ENCODE results near the gene NRXN3. TPM values are rescaled to one million over a fixed set of nuclear protein-coding genes. Genes with fewer than 3 reads are reported as not detected.

The NRXN3 gene
- total RNA-seq, 1 donor from 2014 or later: 5.9 TPM

- no peak overlapping the region for H3K4me2 ChIP-seq
- no peaks in the 10 kb centered on the region for H3K36me3 ChIP-seq
- no peaks in the 10 kb centered on the region for H3K9me3 Mint-ChIP-seq
- H3K27ac Mint-ChIP-seq: no peak overlapping the region
- DNase-seq (ENCODE audit: low spot score): no peak
- H3K27me3 Mint-ChIP-seq (ENCODE audit: insufficient read depth, low read depth): peaks cover 3% of the 10 kb centered on the region
- no peaks in the 10 kb centered on the region for H3K36me3 Mint-ChIP-seq
- H3K4me1 Mint-ChIP-seq: no peaks in the 10 kb centered on the region
- TF ChIP-seq, protein P1, sequence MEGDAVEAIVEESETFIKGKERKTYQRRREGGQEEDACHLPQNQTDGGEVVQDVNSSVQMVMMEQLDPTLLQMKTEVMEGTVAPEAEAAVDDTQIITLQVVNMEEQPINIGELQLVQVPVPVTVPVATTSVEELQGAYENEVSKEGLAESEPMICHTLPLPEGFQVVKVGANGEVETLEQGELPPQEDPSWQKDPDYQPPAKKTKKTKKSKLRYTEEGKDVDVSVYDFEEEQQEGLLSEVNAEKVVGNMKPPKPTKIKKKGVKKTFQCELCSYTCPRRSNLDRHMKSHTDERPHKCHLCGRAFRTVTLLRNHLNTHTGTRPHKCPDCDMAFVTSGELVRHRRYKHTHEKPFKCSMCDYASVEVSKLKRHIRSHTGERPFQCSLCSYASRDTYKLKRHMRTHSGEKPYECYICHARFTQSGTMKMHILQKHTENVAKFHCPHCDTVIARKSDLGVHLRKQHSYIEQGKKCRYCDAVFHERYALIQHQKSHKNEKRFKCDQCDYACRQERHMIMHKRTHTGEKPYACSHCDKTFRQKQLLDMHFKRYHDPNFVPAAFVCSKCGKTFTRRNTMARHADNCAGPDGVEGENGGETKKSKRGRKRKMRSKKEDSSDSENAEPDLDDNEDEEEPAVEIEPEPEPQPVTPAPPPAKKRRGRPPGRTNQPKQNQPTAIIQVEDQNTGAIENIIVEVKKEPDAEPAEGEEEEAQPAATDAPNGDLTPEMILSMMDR (IDR thresholded peaks at IDR 0.05): no peak
- TF ChIP-seq EZH2 (IDR thresholded peaks at IDR 0.05): no peak
- no peak for TF ChIP-seq EZH2phosphoT487 (IDR thresholded peaks at IDR 0.05)
- no peak overlapping the region for H2AFZ ChIP-seq (replicated peaks)
- no peaks in the 10 kb centered on the region for H3K9me3 ChIP-seq (ENCODE audit: low read depth)
- H4K20me1 ChIP-seq (ENCODE audit: low read depth): no peaks in the 10 kb centered on the region
- no peak overlapping the region for H3K4me3 Mint-ChIP-seq
- H3K27ac ChIP-seq: no peak overlapping the region
- H3K4me1 ChIP-seq: no peaks in the 10 kb centered on the region
- H3F3A ChIP-seq (ENCODE audit: low read depth): no peaks in the 10 kb centered on the region
- H3K27me3 ChIP-seq: no peaks in the 10 kb centered on the region
- H3K4me3 ChIP-seq: no peak overlapping the region
- no peaks in the 10 kb centered on the region for H3K79me2 ChIP-seq (ENCODE audit: low read depth)
- H3K9ac ChIP-seq: no peak overlapping the region
These were observed 653.3 kb downstream of the NRXN3 start for GRCh38 chr14:78823516-78823915.

GRCh38 chr14:78829274-78829673 is 659.1 kb downstream of the NRXN3 start:
- no peak for DNase-seq (ENCODE audit: low spot score)
- H2AFZ ChIP-seq (replicated peaks): no peak overlapping the region
- no peak overlapping the region for H3K9ac ChIP-seq
- H3F3A ChIP-seq (ENCODE audit: low read depth): no peaks in the 10 kb centered on the region
- no peaks in the 10 kb centered on the region for H4K20me1 ChIP-seq (ENCODE audit: low read depth)
- H3K4me3 Mint-ChIP-seq: no peak overlapping the region
- H3K36me3 ChIP-seq: no peaks in the 10 kb centered on the region
- TF ChIP-seq EZH2phosphoT487 (IDR thresholded peaks at IDR 0.05) (no peak), EZH2 (IDR thresholded peaks at IDR 0.05) (no peak)
- TF ChIP-seq, protein P1 (IDR thresholded peaks at IDR 0.05): no peak
- no peaks in the 10 kb centered on the region for H3K79me2 ChIP-seq (ENCODE audit: low read depth)
- no peaks in the 10 kb centered on the region for H3K9me3 ChIP-seq (ENCODE audit: low read depth)
- no peaks in the 10 kb centered on the region for H3K9me3 Mint-ChIP-seq
- H3K4me1 Mint-ChIP-seq: peaks cover 9% of the 10 kb centered on the region
- H3K4me2 ChIP-seq: no peak overlapping the region
- H3K27me3 ChIP-seq: no peaks in the 10 kb centered on the region
- H3K4me3 ChIP-seq: no peak overlapping the region
- H3K36me3 Mint-ChIP-seq: no peaks in the 10 kb centered on the region
- no peaks in the 10 kb centered on the region for H3K4me1 ChIP-seq
- no peaks in the 10 kb centered on the region for H3K27me3 Mint-ChIP-seq (ENCODE audit: insufficient read depth, low read depth)
- no peak overlapping the region for H3K27ac Mint-ChIP-seq
- no peak overlapping the region for H3K27ac ChIP-seq

- Histone ChIP-seq H4K20me1 (ENCODE audit: low read depth) (no peaks in the 10 kb centered on the region), H3K27me3 (no peaks in the 10 kb centered on the region), H3K27ac (no peak overlapping the region), H3K4me2 (no peak overlapping the region), H3K9me3 (ENCODE audit: low read depth) (no peaks in the 10 kb centered on the region), H3K9ac (no peak overlapping the region), H3K36me3 (no peaks in the 10 kb centered on the region), H3F3A (ENCODE audit: low read depth) (no peaks in the 10 kb centered on the region), H3K4me3 (no peak overlapping the region), H3K4me1 (no peaks in the 10 kb centered on the region), H3K79me2 (ENCODE audit: low read depth) (no peaks in the 10 kb centered on the region), H2AFZ (replicated peaks) (no peak overlapping the region)
- H3K4me1 Mint-ChIP-seq: peaks cover 14% of the 10 kb centered on the region
- H3K9me3 Mint-ChIP-seq: no peaks in the 10 kb centered on the region
- no peak overlapping the region for H3K27ac Mint-ChIP-seq
- peaks cover 2% of the 10 kb centered on the region for H3K27me3 Mint-ChIP-seq (ENCODE audit: insufficient read depth, low read depth)
- H3K4me3 Mint-ChIP-seq: no peak overlapping the region
- TF ChIP-seq, protein P1 (IDR thresholded peaks at IDR 0.05): no peak
- no peak for TF ChIP-seq EZH2 (IDR thresholded peaks at IDR 0.05)
- no peak for DNase-seq (ENCODE audit: low spot score)
- no peaks in the 10 kb centered on the region for H3K36me3 Mint-ChIP-seq
These were observed 664.7 kb downstream of the NRXN3 start for GRCh38 chr14:78834766-78835451.
